Neural cell (in vitro differentiated cells): ENCODE results near the gene MRPS34. TPM values are rescaled to one million over a fixed set of nuclear protein-coding genes. Genes with fewer than 3 reads are reported as not detected.
"Not testable (repeated sequence)": the region's sequence is repeated elsewhere in the genome, so short reads cannot be mapped to it uniquely, and the experiment has no call there.

Experiments used
- H2AFZ ChIP-seq: fragments of 200-600, 300-800 bp; sonication (generic), shearing (Covaris generic); 2 replicates; pipeline ENCODE4 v1.6.0; 2014; ENCODE audit warnings: low read depth, mild to moderate bottlenecking, antibody characterized with exemption, low read length, moderate library complexity
- H3F3A ChIP-seq: fragments of 200-600 bp; shearing (Covaris generic); 2 replicates; pipeline ENCODE4 v1.6.1; 2016; ENCODE audit warnings: mild to moderate bottlenecking, moderate library complexity, mixed read lengths, antibody characterized with exemption, low read length; ENCODE audit not compliant: insufficient read depth, poor library complexity, severe bottlenecking
- H3K27ac ChIP-seq: fragments of 200-600, 300-800 bp; sonication (generic), shearing (Covaris generic); 2 replicates; pipeline ENCODE4 v1.5.1; 2014; ENCODE audit warnings: mild to moderate bottlenecking, low read length, moderate library complexity
- H3K27me3 ChIP-seq: fragments of 300-800, 200-600 bp; sonication (generic), shearing (Covaris generic); 2 replicates; pipeline ENCODE4 v1.6.0; 2014; ENCODE audit warnings: mild to moderate bottlenecking, low read depth, low read length, moderate library complexity; ENCODE audit not compliant: insufficient read depth
- H3K36me3 ChIP-seq: fragments of 300-800, 200-600 bp; sonication (generic), shearing (Covaris generic); 2 replicates; pipeline ENCODE4 v1.5.1; 2014; ENCODE audit warnings: mild to moderate bottlenecking, antibody characterized with exemption, low read length, moderate library complexity; ENCODE audit not compliant: insufficient read depth
- H3K4me2 ChIP-seq: fragments of 300-800, 200-600 bp; sonication (generic), shearing (Covaris generic); 2 replicates; pipeline ENCODE4 v1.6.0; 2014; ENCODE audit warnings: mild to moderate bottlenecking, low read length
- H3K4me3 ChIP-seq: fragments of 300-800, 200-600 bp; sonication (generic), shearing (Covaris generic); 2 replicates; pipeline ENCODE4 v1.5.1; 2014; ENCODE audit warnings: mild to moderate bottlenecking, low read length, moderate library complexity
- H3K79me2 ChIP-seq: fragments of 200-600 bp; shearing (Covaris generic); replicated peaks from 2 replicates; pipeline ENCODE4 v1.6.0; 2014; ENCODE audit warnings: mild to moderate bottlenecking, low read length, moderate library complexity; ENCODE audit not compliant: insufficient read depth
- H3K9ac ChIP-seq: fragments of 300-800, 200-600 bp; sonication (generic), shearing (Covaris generic); 2 replicates; pipeline ENCODE4 v1.6.1; 2016; ENCODE audit warnings: mild to moderate bottlenecking, low read length, mixed read lengths
- H3K9me2 ChIP-seq: fragments of 200-600 bp; shearing (Covaris generic); 2 replicates; pipeline ENCODE4 v1.6.1; 2016; ENCODE audit warnings: mild to moderate bottlenecking, low read length, mixed read lengths; ENCODE audit not compliant: insufficient read depth
- H3K9me3 ChIP-seq: fragments of 200-600, 300-800 bp; sonication (generic), shearing (Covaris generic); 2 replicates; pipeline ENCODE4 v1.6.1; 2016; ENCODE audit warnings: mild to moderate bottlenecking, mixed run types, low read length, moderate library complexity, mixed read lengths
- H4K20me1 ChIP-seq: fragments of 200-600 bp; shearing (Covaris generic); 2 replicates; pipeline ENCODE4 v1.6.1; 2016; ENCODE audit warnings: mild to moderate bottlenecking, mixed run types; ENCODE audit not compliant: insufficient read depth
- CTCF ChIP-seq: fragments of 450-650 bp; IDR thresholded peaks from 2 replicates; pipeline ENCODE4 v1.5.1; 2014; ENCODE audit warnings: antibody characterized with exemption, mild to moderate bottlenecking, moderate library complexity; ENCODE audit not compliant: poor library complexity, severe bottlenecking
- EP300 ChIP-seq: fragments of 450-650 bp; conservative IDR thresholded peaks from 2 replicates; pipeline ENCODE4 v1.6.1; 2014; ENCODE audit warnings: antibody characterized with exemption, mild to moderate bottlenecking, moderate library complexity; ENCODE audit not compliant: poor library complexity, severe bottlenecking
- EZH2 ChIP-seq: fragments of 200-600, 300-800 bp; shearing (Covaris generic), sonication (generic); IDR thresholded peaks from 2 replicates; pipeline ENCODE4 v1.6.1; 2014; ENCODE audit warnings: antibody characterized with exemption, low read length, borderline replicate concordance, mild to moderate bottlenecking; ENCODE audit not compliant: insufficient read depth, poor library complexity, severe bottlenecking
- MXI1 ChIP-seq: fragments of 450-650 bp; conservative IDR thresholded peaks from 2 replicates; pipeline ENCODE4 v1.6.1; 2014; ENCODE audit warnings: antibody characterized with exemption, mild to moderate bottlenecking; ENCODE audit not compliant: poor library complexity, severe bottlenecking
- POLR2AphosphoS5 ChIP-seq: IDR thresholded peaks from 2 replicates; pipeline ENCODE4 v1.6.1; 2012
- RAD21 ChIP-seq: fragments of 450-650 bp; conservative IDR thresholded peaks from 2 replicates; pipeline ENCODE4 v1.6.1; 2014; ENCODE audit warnings: antibody characterized with exemption, mild to moderate bottlenecking, moderate library complexity
- SMC3 ChIP-seq: fragments of 450-650 bp; conservative IDR thresholded peaks from 2 replicates; pipeline ENCODE4 v1.6.1; 2014; ENCODE audit warnings: antibody characterized with exemption, mild to moderate bottlenecking, moderate library complexity; ENCODE audit not compliant: poor library complexity
- TAF1 ChIP-seq: IDR thresholded peaks from 2 replicates; pipeline ENCODE4 v1.6.1; 2012; ENCODE audit warnings: low read depth
- polyA plus RNA-seq: library from polyadenylated mRNA; depleted of rRNA; stranded (reverse); fragments of >200 nt; gene quantifications from 2 replicates; pipeline ENCODE4 v1.2.3, GENCODE V29; 2014
- TF ChIP-seq, protein P1 (sequence below): IDR thresholded peaks from 2 replicates; pipeline ENCODE4 v1.6.1; 2012; ENCODE audit warnings: borderline replicate concordance

MRPS34 gene
- polyA plus RNA-seq, 1 donor from 2014 or later: 113 TPM

- Histone ChIP-seq H3K9ac (no peak overlapping the region), H3F3A (no peaks in the 10 kb centered on the region), H3K4me3 (no peak overlapping the region), H4K20me1 (no peaks in the 10 kb centered on the region), H2AFZ (no peak overlapping the region), H3K4me2 (no peak overlapping the region), H3K79me2 (no peaks in the 10 kb centered on the region), H3K27me3 (no peaks in the 10 kb centered on the region), H3K9me3 (no peaks in the 10 kb centered on the region), H3K27ac (no peak overlapping the region), H3K36me3 (peaks cover 12% of the 10 kb centered on the region), H3K9me2 (no peaks in the 10 kb centered on the region)
- TF ChIP-seq SMC3 (no peak), TAF1 (no peak), EZH2 (no peak), POLR2AphosphoS5 (no peak)
These were observed 38.1 kb downstream of the MRPS34 start for GRCh38 chr16:1734816-1735215.

DNA sequence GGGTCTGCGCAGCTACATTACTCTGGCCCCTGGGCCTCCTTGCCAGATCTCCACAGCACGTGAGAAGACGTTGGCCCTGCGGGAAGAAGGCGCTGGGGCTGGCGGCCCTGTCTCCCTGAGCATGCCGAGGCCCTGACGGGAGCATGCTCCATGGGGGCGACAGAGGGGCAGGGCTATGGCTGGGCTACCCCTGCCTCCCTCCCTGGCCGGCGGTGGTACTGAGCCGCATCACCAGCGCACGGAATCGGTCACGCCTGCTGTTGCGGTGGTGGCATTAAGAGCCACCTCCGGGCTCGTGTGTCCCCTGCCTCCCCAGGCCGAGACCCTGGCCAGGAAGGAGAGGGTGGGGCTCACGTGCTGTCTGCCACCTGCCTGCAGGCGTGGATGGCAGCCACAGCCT, 38.8 kb downstream of the MRPS34 start:
- Histone ChIP-seq H3F3A (no peaks in the 10 kb centered on the region), H3K4me3 (no peak overlapping the region), H4K20me1 (no peaks in the 10 kb centered on the region), H3K4me2 (no peak overlapping the region), H3K79me2 (no peaks in the 10 kb centered on the region), H2AFZ (no peak overlapping the region), H3K27me3 (no peaks in the 10 kb centered on the region), H3K9me3 (no peaks in the 10 kb centered on the region), H3K36me3 (peaks cover 12% of the 10 kb centered on the region), H3K27ac (no peak overlapping the region), H3K9me2 (no peaks in the 10 kb centered on the region), H3K9ac (no peak overlapping the region)
- TF ChIP-seq CTCF: no peak
- TF ChIP-seq MXI1: no peak
- no peak for TF ChIP-seq TAF1
- TF ChIP-seq, protein P1, sequence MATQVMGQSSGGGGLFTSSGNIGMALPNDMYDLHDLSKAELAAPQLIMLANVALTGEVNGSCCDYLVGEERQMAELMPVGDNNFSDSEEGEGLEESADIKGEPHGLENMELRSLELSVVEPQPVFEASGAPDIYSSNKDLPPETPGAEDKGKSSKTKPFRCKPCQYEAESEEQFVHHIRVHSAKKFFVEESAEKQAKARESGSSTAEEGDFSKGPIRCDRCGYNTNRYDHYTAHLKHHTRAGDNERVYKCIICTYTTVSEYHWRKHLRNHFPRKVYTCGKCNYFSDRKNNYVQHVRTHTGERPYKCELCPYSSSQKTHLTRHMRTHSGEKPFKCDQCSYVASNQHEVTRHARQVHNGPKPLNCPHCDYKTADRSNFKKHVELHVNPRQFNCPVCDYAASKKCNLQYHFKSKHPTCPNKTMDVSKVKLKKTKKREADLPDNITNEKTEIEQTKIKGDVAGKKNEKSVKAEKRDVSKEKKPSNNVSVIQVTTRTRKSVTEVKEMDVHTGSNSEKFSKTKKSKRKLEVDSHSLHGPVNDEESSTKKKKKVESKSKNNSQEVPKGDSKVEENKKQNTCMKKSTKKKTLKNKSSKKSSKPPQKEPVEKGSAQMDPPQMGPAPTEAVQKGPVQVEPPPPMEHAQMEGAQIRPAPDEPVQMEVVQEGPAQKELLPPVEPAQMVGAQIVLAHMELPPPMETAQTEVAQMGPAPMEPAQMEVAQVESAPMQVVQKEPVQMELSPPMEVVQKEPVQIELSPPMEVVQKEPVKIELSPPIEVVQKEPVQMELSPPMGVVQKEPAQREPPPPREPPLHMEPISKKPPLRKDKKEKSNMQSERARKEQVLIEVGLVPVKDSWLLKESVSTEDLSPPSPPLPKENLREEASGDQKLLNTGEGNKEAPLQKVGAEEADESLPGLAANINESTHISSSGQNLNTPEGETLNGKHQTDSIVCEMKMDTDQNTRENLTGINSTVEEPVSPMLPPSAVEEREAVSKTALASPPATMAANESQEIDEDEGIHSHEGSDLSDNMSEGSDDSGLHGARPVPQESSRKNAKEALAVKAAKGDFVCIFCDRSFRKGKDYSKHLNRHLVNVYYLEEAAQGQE: no peak
- no peak for TF ChIP-seq EZH2
- no peak for TF ChIP-seq EP300
- no peak for TF ChIP-seq SMC3
- TF ChIP-seq POLR2AphosphoS5: no peak
- no peak for TF ChIP-seq RAD21

- not testable (repeated sequence) for H3F3A ChIP-seq, H2AFZ ChIP-seq, H3K27ac ChIP-seq, H3K9me3 ChIP-seq, H3K27me3 ChIP-seq, H3K4me3 ChIP-seq, H4K20me1 ChIP-seq, H3K79me2 ChIP-seq, H3K9ac ChIP-seq, H3K9me2 ChIP-seq, H3K4me2 ChIP-seq
- H3K36me3 ChIP-seq: peaks cover 12% of the 10 kb centered on the region
These were observed 40.4 kb downstream of the MRPS34 start for GRCh38 chr16:1732551-1732987.
